HG03095 (cell line): ENCODE measurements around the gene WDR88.
"Not testable (repeated sequence)": the region's sequence is repeated elsewhere in the genome, so short reads cannot be mapped to it uniquely, and the experiment has no call there.

Experiments used
- ATAC-seq: cut with Tn5 transposase; IDR thresholded peaks from one replicate; pipeline ENCODE4 v1.9.1; 2021; ENCODE audit warnings: moderate library complexity; ENCODE audit not compliant: unreplicated experiment

The WDR88 gene

DNA sequence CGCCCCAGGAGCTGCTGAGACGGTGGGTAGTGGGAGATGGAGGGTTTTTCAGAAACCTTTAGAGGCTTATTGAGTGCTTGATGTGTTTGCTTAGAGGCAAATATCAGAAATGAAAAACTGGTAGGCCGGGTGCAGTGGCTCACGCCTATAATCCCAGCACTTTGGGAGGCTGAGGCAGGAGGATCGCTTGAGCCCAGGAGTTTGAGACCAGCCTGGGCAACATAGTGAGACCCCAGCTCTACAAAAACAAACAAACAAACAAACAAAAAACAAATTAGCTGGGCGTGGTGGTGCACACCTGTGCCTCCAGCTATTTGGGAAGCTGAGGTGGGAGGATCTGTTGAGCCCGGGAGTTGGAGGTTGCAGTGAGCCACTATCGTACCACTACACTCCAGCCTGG is 5.2 kb upstream of the WDR88 start:
- ATAC-seq: not testable (repeated sequence)

DNA sequence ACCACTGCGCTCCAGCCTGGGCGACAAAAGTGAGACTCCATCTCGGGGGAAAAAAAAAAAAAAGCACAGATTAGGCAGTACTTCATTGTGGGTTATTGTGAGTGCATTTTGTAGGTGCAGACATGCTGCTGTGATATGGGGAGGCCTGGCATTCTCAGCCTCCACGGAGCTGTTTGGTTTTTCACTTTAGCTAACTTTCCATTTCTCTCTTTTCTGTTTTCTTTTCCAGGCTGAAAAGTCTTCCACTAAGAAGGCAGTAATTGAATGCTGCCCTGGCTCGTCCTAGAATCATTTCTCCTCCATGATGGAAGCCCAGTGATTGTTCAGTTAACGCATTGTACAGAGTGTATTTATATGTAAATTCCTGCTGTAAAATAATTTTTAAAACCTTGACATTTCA is 2.0 kb upstream of the WDR88 start:
- no peak for ATAC-seq

DNA sequence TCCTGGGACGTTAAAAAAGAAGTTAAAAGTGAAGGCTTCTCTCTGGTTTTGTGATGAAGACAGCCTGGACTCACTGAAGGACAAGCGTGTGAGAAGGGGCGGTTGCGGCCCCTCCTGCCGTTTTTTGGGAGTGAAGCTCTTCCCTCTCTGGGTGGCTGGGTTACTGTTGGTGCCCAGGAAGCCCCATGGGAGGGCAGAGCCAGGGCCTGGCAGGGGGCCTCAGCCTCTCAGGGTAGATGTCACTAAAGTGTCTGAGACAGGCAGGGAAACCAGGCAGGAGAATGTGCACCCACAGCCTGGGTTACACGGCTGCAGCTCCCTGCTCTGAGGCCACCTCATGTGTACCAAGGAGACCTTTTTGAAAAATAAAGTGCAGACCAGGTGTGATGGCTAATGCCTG is 1.5 kb upstream of the WDR88 start:
- no peak for ATAC-seq

DNA sequence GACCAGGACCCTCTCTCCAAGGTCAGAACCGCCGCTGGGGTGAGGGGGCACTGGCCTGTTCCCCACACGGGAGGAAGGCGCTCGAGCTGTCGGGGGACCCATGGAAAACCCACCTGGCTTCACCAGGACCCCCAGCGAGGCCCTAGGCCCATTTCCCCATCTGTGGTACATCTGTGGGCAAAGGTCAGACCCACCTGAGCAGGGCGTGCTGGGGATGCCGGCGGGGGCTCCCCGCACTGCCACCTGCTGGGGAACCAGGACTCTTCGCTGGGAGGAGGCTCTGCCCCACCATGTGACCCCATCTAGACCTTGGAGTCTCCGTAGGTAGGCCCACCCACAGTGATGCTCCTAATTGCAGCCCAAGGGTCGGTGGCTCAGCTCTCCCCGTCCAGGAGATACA is 511 bp downstream of the WDR88 start:
- ATAC-seq: no peak

DNA sequence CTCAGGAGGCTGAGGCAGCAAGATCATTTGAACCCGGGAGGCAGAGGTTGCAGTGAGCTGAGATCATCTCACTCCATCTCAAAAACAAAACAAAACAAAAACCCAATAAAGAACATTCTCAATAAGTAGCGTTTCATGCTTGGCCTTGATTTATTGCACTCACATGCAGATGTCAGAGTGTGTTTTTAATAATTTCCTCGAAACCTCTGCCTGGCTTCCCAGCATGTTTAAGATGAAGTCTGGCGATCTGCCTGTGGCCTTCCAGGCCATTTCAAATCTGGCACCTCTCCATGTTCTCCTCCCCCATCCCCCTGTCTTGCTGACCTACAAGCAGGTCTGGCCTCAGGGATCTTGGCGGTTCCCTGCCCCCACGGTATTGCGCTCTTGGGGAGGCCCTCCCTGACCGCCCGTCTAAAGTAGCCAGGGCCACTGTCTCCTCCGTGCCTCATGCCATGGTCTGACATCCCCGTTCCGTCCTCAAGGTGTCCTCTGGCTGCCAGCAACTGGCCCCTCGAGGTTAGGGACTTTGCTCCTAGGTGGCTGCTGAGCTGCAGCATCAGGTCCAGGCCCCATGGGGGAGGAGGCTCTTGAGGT is 1.6 kb downstream of the WDR88 start:
- ATAC-seq: no peak

DNA sequence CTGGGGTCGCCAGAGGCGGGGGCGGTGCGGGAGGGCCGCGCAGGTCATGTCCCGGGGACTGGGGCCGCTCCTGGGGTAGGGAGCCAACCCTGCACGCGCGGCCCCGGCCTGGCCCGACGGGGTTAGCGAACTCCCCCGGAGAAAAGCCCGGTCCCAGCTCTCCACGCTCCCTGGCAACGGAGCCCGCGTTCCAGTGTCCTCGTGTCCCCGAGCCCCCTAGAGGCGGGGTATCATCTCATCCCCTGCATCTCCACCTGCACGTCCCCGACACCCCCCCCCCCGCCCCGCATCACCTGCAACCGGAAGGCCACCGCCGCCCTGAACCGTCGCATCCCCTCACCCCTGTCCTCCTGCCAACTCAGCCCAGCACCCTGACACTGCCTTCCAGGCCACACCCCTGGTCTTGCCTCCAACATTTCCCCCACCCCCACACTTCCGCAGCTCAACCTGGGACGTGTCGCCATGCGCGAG is 2.7 kb downstream of the WDR88 start:
- no peak for ATAC-seq

DNA sequence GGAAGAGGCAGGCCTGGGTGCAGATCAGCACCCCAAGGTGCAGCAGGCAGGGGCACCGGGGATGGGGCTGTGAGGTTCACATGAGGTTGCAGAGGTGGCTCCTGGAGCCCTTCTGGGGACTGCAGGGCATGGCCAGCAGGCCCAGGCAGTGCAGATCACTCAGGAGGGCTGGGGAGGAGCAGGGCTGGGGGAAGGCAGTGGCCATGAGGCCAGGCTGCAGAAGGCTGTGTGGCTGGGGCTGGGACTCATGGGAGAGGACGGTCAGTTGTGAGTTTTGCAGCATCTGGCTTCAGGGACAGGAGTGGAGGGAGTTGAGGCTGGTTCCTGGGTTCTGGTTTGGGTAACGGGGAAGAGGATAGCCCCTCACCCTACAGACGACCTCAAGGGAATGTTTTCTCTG is 7.3 kb downstream of the WDR88 start:
- no peak for ATAC-seq

DNA sequence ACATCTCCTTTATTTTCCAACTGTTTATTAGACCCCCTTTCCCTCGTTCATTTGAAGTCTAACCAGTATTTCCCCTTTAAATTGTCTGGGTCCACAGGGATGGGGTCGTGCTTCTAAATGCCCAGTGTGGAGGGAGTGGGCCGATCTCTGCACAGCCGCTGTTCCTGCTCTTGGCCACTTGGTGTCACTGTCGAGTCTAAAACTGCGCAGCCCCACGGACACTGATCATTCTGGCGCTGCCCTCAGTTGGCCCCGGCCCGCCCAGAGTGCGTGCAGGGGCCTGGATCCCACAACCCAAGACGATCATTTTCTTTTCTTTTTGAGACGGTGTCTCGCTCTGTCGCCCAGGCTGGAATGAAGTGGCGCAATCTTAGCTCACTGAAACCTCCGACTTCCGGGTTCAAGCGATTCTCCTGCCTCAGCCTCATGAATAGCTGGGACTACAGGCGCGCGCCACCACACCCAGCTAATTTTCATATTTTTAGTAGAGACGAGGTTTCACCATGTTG is 12.0 kb downstream of the WDR88 start:
- ATAC-seq: no peak

DNA sequence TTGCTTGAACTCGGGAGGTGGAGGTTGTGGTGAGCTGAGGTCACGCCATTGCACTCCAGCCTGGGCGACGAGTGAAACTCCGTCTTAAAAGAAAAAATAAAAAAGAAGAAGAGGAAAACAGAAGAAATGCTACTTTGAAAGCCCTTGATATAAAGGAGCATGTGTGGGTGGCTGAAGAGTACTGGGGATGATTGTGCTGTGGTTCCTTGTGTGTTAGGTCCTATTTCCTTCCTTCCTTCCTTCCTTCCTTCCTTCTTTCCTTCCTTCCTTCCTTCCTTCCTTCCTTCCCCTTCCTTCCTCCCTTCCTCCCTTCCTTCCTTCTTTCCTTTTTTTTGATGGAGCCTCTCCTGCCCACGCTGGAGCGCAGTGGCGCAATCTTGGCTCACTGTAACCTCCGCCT is 14.3 kb downstream of the WDR88 start:
- ATAC-seq: no peak

DNA sequence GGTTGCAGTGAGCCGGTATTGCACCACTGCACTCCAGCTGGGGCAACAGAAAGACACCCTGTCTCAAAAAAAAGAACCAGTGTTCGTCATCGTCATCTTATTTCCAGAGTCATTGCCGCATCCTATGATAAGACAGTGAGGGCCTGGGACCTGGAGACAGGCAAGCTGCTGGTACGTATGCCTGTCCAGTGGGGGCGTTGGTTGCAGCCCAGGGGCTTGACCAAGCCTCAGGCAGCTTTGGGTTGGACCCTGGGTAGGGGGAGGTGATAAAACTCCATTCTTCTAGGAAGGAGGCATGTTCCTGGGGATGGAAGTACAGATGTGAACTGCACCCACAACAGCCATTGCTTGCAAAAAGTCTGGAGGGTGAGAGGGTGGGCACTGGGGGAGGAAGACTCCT is 15.6 kb downstream of the WDR88 start:
- no peak for ATAC-seq

DNA sequence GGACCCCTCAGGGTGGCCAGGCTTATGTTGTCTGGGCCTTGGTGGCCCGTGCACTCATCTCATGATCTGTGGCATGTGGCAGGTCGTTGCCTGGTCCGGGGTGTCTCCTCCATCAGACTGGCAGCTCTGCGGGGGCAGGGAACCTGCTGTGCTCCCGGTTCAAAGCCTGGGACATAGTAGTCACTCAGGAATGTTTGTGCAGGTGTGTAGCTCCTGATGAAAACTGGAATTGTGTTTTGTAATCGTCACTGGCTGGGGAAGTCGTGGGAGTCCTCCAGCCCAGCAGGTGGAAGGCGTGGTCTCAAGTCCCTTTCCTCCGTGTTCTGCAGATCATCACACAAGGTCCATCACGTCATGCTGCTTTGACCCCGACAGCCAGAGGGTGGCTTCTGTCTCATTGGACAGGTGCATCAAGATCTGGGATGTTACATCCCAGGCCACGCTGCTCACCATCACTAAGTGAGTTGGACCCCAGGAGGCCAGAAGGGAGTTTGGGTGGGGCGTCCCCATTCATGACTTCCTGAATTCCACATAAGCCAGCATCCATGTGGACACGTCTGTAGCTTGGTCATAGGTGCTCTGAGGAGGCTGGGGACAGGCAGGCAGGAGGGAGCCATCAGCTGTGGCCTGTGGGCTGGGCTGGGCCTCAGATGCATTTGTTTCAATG is 19.1 kb downstream of the WDR88 start:
- no peak for ATAC-seq

DNA sequence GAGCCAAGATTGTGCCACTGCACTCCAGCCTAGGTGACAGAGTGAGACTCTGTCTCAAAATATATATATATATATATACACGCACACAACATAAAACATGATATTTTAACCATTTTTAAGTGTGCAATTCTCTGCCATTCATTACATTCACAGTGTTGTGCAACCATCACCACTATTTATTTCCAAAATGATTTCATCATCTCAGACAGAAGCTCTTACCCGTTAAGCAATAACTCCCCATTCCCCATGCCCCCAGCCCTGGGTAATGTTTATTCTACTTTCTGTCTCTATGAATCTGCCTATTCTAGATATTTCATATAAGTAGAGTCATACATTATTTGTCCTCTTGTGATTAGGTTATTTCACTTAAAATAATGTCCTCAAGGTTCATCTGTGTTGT is 20.3 kb downstream of the WDR88 start:
- no peak for ATAC-seq

DNA sequence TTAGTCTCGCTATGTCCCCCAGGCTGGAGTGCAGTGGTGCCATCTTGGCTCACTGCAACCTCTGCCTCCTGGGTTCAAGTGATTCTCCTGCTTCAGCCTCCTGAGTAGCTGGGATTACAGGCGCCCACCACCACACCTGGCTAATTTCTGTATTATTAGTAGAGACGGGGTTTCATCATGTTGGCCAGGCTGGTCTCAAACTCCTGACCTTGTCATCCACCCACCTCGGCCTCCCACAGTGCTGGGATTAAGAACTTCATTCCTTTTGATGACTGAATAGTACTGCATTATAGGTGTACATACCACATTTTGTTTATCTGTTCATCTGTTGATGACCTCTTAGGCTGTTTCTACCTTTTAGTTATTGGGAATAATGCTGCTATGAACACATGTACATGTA is 20.7 kb downstream of the WDR88 start:
- ATAC-seq: not testable (repeated sequence)

DNA sequence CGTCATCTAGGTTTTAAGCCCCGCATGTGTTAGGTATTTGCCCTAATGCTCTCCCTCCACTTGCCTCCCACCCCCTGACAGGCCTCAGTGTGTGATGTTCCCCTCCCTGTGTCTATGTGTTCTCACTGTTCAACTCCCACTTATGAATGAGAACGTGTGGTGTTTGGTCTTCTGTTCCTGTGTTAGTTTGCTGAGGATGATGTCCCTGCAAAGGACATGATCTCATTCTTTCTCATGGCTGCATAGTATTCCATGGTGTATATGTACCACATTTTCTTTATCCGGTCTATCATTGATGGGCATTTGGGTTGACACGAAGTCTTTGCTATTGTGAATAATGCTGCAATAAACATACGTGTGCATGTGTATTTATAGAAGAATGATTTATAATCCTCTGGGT is 22.4 kb downstream of the WDR88 start:
- ATAC-seq: not testable (repeated sequence)

DNA sequence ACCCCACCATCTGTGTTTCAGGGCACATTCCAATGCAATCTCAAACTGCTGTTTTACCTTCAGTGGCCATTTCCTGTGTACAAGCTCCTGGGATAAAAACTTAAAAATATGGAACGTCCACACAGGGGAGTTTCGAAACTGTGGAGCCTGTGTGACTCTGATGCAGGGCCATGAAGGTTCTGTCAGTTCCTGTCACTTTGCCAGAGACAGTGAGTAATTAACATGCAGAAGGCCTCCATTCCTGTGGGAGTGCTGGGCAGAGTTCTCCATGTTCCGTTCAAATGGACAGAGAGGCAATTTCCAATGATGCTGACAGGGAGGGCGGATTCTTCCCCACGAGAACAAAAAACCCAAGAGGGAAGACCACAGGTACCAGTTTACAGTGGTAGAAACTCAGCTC is 24.4 kb downstream of the WDR88 start:
- no peak for ATAC-seq

DNA sequence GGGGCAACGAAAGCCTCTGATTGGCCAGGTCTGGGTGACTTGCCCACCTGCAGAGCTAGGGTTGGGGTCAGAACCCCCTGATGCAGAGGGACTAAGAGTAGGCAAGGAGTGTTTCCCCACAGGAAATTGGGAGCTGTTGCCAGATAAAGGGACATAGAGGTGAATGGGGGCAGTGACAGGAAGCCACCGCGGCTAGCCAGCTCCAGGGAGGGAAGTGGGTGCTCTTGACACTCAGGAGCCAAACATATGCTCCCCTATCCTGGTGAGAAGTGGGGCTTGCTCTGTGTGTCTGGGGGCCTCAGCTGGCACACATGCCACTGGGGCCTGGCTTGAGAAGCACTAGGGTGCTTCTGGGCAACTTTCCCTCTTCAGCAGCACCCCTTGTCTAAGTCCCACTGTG is 26.0 kb downstream of the WDR88 start:
- no peak for ATAC-seq

DNA sequence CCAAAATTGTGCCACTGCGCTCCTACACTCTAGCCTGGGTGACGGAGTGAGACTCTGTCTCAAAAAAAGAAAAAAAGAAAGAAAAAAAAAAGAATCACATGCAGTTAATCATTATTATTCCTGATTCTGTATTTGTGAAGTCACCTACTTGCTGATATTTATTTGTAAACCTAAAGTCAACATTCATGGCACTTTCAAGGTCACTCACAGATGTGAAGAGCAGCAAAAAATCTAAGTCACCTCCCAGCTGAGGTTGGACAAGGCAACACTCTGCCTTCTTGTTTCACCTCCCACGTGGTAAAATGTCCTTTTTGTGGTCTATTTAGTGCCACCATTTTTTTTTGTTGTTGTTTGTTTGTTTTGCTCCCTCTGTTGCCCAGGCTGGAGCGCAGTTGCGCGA is 26.5 kb downstream of the WDR88 start:
- ATAC-seq: no peak

DNA sequence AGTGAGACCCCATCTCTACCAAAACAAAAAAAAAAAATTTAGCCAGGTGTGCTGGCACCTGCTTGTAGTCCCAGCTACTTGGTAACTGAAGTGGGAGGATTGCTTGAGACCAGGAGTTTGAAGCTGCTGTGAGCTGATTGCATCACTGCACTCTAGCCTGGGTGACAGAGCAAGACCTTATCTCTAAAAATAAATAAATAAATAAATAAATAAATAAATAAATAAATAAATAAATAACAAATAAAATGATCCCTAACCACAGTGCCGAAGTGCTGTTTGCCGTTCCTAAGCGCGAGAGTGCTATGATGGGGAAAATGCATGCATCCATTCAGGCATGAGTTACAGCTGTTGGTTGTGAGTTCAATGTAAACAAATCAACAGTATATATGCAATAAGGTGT is 27.2 kb downstream of the WDR88 start:
- ATAC-seq: no peak

DNA sequence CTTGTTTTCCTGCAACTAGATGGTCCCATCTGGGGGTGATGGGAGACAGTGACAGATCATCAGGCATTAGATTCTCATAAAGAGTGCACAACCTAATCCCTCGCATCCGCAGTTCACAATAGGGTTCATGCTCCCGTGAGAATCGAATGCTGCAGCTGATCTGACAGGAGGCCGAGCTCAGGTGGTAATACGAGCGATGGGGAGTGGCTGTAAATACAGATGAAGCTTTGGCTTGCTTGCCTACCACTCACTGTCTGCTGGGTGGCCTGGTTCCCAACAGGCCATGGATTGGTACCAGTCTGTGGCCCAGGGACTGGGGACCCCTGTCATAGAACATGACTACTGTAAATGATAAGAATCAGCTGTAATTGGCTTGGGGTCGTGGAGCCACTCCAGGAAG is 28.0 kb downstream of the WDR88 start:
- ATAC-seq: no peak

DNA sequence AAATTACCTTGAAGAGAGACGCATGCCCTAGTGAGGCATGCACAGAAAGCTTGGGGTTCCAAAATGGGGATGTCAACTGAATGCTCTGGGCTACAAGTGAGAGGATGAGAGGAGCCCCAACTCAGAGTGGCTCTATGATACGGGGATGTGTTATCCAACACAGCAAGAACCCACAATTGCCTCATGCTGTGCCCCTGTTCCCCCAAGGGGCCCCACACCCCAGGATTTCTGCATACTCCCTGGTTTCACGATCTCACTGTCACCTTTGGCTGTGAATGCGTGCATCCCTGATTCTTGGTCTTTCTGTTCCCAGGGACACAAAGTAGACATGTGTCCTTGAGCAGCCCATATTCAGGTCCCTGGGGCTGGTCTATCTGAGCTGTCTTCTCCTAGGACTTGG is 29.3 kb downstream of the WDR88 start:
- ATAC-seq: no peak

DNA sequence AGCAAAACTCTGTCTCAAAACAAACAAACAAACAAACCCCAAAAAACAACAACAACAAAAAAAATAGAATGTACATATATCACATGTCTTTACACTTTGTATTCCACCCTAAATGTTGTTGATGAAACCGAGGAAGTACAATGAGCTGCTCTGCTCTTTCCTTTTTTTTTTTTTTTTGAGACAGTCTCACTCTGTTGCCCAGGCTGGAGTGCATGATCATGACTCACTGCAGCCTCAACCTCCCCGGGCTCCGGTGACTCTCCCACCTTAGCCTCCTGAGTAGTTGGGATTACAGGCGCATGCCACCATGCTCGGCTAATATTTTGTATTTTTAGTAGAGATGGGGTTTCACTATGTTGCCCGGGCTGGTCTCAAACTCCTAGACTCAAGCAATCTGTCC is 31.6 kb downstream of the WDR88 start:
- no peak for ATAC-seq

DNA sequence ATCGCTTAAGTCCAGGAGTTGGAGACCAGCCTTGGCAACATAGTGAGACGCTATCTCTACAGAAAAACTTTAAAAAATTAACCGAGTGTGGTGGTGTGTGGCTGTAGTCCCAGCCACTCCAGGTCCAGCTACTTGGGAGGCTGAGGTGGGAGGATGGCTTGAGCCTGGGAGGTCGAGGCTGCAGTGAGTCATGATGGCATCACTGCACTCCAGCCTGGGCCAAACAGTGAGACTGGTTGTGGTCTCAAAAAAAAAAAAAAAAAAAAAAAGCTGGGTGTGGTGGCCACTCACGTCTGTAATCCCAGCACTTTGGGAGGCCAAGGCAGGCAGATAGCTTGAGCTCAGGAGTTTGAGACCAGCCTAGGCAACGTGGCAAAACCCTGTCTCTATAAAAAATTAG is 34.1 kb downstream of the WDR88 start:
- ATAC-seq: not testable (repeated sequence)

DNA sequence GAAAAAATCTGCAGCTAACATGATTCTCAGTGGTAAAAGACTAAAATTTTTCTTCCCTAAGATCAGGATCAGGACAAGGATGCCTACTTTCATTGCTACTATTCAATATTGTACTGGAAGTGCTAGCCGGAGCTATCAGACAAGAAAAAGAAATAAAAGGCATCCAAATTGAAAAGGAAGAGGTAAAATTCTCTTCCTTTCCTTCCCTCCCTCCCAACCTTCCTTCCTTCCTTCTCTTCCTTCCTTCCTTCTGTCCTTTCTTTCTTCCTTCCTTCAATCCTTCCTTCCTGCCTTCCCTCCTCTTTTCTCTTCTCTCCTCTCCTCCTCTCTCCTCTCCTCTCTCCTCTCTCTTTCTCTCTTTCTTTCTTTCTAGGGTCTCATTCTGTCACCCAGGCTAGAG is 35.5 kb downstream of the WDR88 start:
- ATAC-seq: no peak
